K562 (cell line): ENCODE results near the gene DNMT3A. TPM values are rescaled to one million over a fixed set of nuclear protein-coding genes. Genes with fewer than 3 reads are reported as not detected.

Experiments
- BMI1 ChIP-seq: fragments of 150-350 bp; IDR thresholded peaks from 2 replicates; pipeline ENCODE4 v1.6.1; 2014; ENCODE audit warnings: low read length
- CBX1 ChIP-seq: sonication (generic); IDR thresholded peaks from 2 replicates; pipeline ENCODE4 v1.6.1; 2016; ENCODE audit warnings: antibody characterized with exemption, low read depth, mild to moderate bottlenecking
- CBX3 ChIP-seq, 2 experiments: IDR thresholded peaks; 1 replicate in 1 of 2; 2 replicates in 1 of 2; pipeline ENCODE4 v1.6.1; 2012; ENCODE audit warnings: inconsistent platforms in 2 of 2, low read length in 2 of 2, borderline replicate concordance in 1 of 2, control low read depth in 1 of 2
- CC2D1A ChIP-seq: fragments of 450-650 bp; IDR thresholded peaks from 2 replicates; pipeline ENCODE4 v1.6.1; 2017; ENCODE audit warnings: mild to moderate bottlenecking
- CTBP1 ChIP-seq: fragments of 450-650 bp; IDR thresholded peaks from 2 replicates; pipeline ENCODE4 v1.6.1; 2016; ENCODE audit warnings: borderline replicate concordance
- ELF4 ChIP-seq: fragments of 450-650 bp; formaldehyde crosslinking; IDR thresholded peaks from 2 replicates; pipeline ENCODE4 v1.4.0; 2022; ENCODE audit warnings: missing genetic modification characterization
- GATAD2B ChIP-seq: fragments of 450-650 bp; IDR thresholded peaks from 2 replicates; pipeline ENCODE4 v1.6.1; 2017; ENCODE audit warnings: mild to moderate bottlenecking, borderline replicate concordance
- KLF6 ChIP-seq: fragments of 250-450 bp; sonication (Bioruptor Pico); IDR thresholded peaks from 2 replicates; pipeline ENCODE4 v1.4.0; 2020; ENCODE audit warnings: mild to moderate bottlenecking, moderate library complexity, borderline replicate concordance
- MAZ ChIP-seq, 2 experiments: fragments of 450-650 bp in 1 of 2; sonication (generic) in 1 of 2; formaldehyde crosslinking; IDR thresholded peaks in 1 of 2; conservative IDR thresholded peaks in 1 of 2; 2 replicates each; pipeline versions ENCODE4 v1.4.0 to v1.5.0; 2020; ENCODE audit warnings: mild to moderate bottlenecking in 1 of 2, missing genetic modification reagents in 1 of 2
- MYC ChIP-seq, 2 experiments: fragments of 250-450 bp in 1 of 2; sonication (Bioruptor Pico) in 1 of 2; IDR thresholded peaks; 2 replicates each; pipeline versions ENCODE4 v1.5.1 to v1.6.1; 2012 to 2021; ENCODE audit warnings: low read depth in 2 of 2, borderline replicate concordance in 1 of 2, improper control_type of control experiment in 1 of 2, low read length in 1 of 2, mild to moderate bottlenecking in 1 of 2, moderate library complexity in 1 of 2
- NFIC ChIP-seq: fragments of 450-650 bp; IDR thresholded peaks from 2 replicates; pipeline ENCODE4 v1.6.1; 2017; ENCODE audit warnings: mild to moderate bottlenecking, inconsistent platforms
- NONO ChIP-seq, 2 experiments: fragments of 200-400 bp in 1 of 2; fragments of 450-650 bp in 1 of 2; formaldehyde crosslinking in 1 of 2; IDR thresholded peaks; 2 replicates each; pipeline ENCODE4 v1.6.1; 2017; ENCODE audit warnings: low read depth in 2 of 2, mild to moderate bottlenecking in 2 of 2, moderate library complexity in 2 of 2, low read length in 1 of 2
- NRF1 ChIP-seq, 2 experiments: fragments of 450-650 bp; IDR thresholded peaks in 1 of 2; conservative IDR thresholded peaks in 1 of 2; 2 replicates each; pipeline ENCODE4 v1.6.1; 2014; ENCODE audit warnings: mild to moderate bottlenecking in 2 of 2
- POLR2AphosphoS2 ChIP-seq: IDR thresholded peaks from 2 replicates; pipeline ENCODE4 v1.6.1; 2012; ENCODE audit warnings: low read length, improper control_type of control experiment
- RB1 ChIP-seq: fragments of 450-650 bp; IDR thresholded peaks from 2 replicates; pipeline ENCODE4 v1.6.1; 2017; ENCODE audit warnings: low read depth, mild to moderate bottlenecking
- RFX1 ChIP-seq: fragments of 450-650 bp; IDR thresholded peaks from 2 replicates; pipeline ENCODE4 v1.6.1; 2016; ENCODE audit warnings: mild to moderate bottlenecking, moderate library complexity
- RFX7 ChIP-seq: fragments of 250-450 bp; sonication (Bioruptor Pico); IDR thresholded peaks from 2 replicates; pipeline ENCODE4 v1.5.1; 2021; ENCODE audit warnings: mild to moderate bottlenecking
- RNF2 ChIP-seq: sonication (generic); IDR thresholded peaks from 2 replicates; pipeline ENCODE4 v1.6.1; 2016
- XRCC3 ChIP-seq: fragments of 450-650 bp; IDR thresholded peaks from 2 replicates; pipeline ENCODE4 v1.6.1; 2017; ENCODE audit warnings: mild to moderate bottlenecking, moderate library complexity
- ZNF3 ChIP-seq: fragments of 250-450 bp; sonication (Bioruptor Pico); IDR thresholded peaks from 2 replicates; pipeline ENCODE4 v1.5.0; 2021; ENCODE audit warnings: mild to moderate bottlenecking, moderate library complexity
- ZNF384 ChIP-seq: IDR thresholded peaks from 2 replicates; pipeline ENCODE4 v1.6.1; 2012; ENCODE audit warnings: low read depth, low read length, improper control_type of control experiment
- ZNF778 ChIP-seq: fragments of 450-650 bp; formaldehyde crosslinking; IDR thresholded peaks from 2 replicates; pipeline ENCODE4 v1.4.0; 2020; ENCODE audit warnings: mild to moderate bottlenecking, moderate library complexity
- polyA plus RNA-seq, 8 experiments: library from polyadenylated mRNA; depleted of rRNA in 4 of 8; stranded (reverse) in 5 of 8; unstranded in 3 of 8; fragments of >200 nt; fragmentation: Nextera tagmentation in 2 of 8; fragmentation: Illumina TruSeq in 1 of 8; extraction: Ambion mirVana in 2 of 8; extraction: Trizol in 1 of 8; gene quantifications; 2 replicates each; pipeline versions ENCODE4 v1.2.1 to v1.2.3, GENCODE V29; 2011 to 2014; ENCODE audit warnings: inconsistent platforms in 1 of 8, missing spikeins in 1 of 8
- total RNA-seq, 7 experiments: library from RNA; depleted of rRNA in 6 of 7; stranded (reverse); fragments of >200 nt in 6 of 7; fragmentation: Illumina TruSeq in 2 of 7; extraction: Trizol in 2 of 7; gene quantifications; 2 replicates each; pipeline versions ENCODE4 v1.2.1 to v1.2.3, GENCODE V29; 2011 to 2021; ENCODE audit warnings: low replicate concordance in 1 of 7
- TF ChIP-seq, protein P1 (sequence below): sonication (generic); IDR thresholded peaks from 2 replicates; pipeline ENCODE4 v1.6.1; 2016
- TF ChIP-seq, protein P2 (sequence below): fragments of 200-800 bp; sonication (Bioruptor generic); IDR thresholded peaks from 2 replicates; pipeline ENCODE4 v1.6.1; 2017; ENCODE audit warnings: missing genetic modification characterization, missing compliant biosample characterization
- TF ChIP-seq, protein P3 (sequence below), 2 experiments: fragments of 450-650 bp; IDR thresholded peaks; 2 replicates each; pipeline ENCODE4 v1.6.1; 2016

The DNMT3A gene
- total and polyA plus RNA-seq, 9 of the 15 experiments (the other 6 are each of a cell fraction or from before 2014, with no cell fraction given): 3.0 to 16.0 (median 6.1) TPM

DNA sequence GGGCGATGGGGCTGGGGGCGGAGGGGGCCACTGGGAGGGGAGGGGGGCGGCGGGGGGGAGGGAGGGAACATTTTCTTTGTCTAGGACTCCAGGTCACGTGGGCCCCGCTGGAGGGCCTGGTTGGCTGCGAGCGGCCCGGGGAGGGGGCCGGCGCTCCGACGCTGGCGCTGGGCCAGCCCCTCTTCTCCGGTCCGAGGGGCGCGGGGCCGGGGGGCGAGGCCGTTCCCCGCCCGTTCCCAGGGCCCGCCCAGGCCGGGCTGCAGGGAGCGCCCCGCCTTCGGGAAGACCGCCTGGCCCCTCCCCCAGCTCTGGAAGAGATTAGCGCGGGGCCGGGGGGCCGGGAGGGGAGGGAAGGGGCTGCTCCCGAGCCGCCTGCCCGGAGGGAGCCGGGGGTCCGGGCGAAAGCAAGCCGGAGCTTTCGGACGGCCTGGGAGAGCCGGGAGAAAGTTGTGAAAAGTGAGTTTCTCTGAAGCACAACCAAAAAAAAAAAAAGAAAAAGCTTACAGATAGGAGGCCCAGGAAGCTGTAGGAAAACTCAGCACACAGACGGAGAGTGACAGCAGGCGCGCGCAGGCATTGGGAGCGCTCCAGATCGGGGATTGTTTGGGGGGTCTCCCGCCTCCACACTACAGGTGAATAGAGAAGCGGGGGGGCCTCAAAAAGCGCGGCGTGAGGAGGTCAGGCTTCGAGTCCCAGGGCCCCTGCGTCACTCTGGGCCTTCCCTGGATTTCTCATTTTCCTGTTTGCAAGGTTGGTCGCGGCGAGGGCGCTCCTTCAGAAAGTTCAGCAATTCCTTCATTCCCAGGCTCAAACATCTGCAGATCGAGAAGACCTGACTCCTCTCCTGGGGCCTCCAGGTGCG lies 89.2 kb downstream of the DNMT3A start (continued):
- TF ChIP-seq GATAD2B (0 out of 2 replicates have a peak, but pooled peaks have one; percentile 35), RNF2 (no peak), MYC (IDR thresholded peaks at IDR 0.05; ENCODE audit: low read depth, low read length) (no peak), MYC (CRISPR knock-in tag; IDR thresholded peaks at IDR 0.05; ENCODE audit: borderline replicate concordance, low read depth) (no peak), BMI1 (no peak), POLR2AphosphoS2 (no peak), NRF1 (conservative IDR thresholded peaks at IDR 0.05 in 1 of 2, IDR thresholded peaks at IDR 0.05 in 1 of 2) (peak in 1 of 2 experiments; percentile 29; a peak in 1 of 4 replicates), ZNF384 (peak; percentile 44; the same call in 1 of the 2 replicates), XRCC3 (no peak), NFIC (peak; percentile 81), CC2D1A (no peak), CBX1 (no peak), RFX1 (no peak), ELF4 (CRISPR knock-in tag) (no peak), NONO (IDR thresholded peaks at IDR 0.05; ENCODE audit: low read depth in 2 of 2, low read length in 1 of 2) (peak in 1 of 2 experiments; percentile 24; a peak in 1 of 4 replicates), MAZ (CRISPR knock-in tag; conservative IDR thresholded peaks at IDR 0.05 in 1 of 2, IDR thresholded peaks at IDR 0.05 in 1 of 2) (peak in 1 of 2 experiments; percentile 47; a peak in 1 of 4 replicates), RB1 (peak; percentile 69), RFX7 (CRISPR knock-in tag) (no peak), CTBP1 (no peak), KLF6 (CRISPR knock-in tag) (no peak), ZNF778 (CRISPR knock-in tag) (no peak), ZNF3 (CRISPR knock-in tag) (no peak), CBX3 (IDR thresholded peaks at IDR 0.05; ENCODE audit: borderline replicate concordance in 1 of 2, low read length in 2 of 2) (no peak)
- TF ChIP-seq, protein P1, sequence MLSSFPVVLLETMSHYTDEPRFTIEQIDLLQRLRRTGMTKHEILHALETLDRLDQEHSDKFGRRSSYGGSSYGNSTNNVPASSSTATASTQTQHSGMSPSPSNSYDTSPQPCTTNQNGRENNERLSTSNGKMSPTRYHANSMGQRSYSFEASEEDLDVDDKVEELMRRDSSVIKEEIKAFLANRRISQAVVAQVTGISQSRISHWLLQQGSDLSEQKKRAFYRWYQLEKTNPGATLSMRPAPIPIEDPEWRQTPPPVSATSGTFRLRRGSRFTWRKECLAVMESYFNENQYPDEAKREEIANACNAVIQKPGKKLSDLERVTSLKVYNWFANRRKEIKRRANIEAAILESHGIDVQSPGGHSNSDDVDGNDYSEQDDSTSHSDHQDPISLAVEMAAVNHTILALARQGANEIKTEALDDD: no peak
- TF ChIP-seq, protein P2, sequence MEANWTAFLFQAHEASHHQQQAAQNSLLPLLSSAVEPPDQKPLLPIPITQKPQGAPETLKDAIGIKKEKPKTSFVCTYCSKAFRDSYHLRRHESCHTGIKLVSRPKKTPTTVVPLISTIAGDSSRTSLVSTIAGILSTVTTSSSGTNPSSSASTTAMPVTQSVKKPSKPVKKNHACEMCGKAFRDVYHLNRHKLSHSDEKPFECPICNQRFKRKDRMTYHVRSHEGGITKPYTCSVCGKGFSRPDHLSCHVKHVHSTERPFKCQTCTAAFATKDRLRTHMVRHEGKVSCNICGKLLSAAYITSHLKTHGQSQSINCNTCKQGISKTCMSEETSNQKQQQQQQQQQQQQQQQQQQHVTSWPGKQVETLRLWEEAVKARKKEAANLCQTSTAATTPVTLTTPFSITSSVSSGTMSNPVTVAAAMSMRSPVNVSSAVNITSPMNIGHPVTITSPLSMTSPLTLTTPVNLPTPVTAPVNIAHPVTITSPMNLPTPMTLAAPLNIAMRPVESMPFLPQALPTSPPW (CRISPR knock-in tag): peak; percentile 78
- TF ChIP-seq, protein P3, sequence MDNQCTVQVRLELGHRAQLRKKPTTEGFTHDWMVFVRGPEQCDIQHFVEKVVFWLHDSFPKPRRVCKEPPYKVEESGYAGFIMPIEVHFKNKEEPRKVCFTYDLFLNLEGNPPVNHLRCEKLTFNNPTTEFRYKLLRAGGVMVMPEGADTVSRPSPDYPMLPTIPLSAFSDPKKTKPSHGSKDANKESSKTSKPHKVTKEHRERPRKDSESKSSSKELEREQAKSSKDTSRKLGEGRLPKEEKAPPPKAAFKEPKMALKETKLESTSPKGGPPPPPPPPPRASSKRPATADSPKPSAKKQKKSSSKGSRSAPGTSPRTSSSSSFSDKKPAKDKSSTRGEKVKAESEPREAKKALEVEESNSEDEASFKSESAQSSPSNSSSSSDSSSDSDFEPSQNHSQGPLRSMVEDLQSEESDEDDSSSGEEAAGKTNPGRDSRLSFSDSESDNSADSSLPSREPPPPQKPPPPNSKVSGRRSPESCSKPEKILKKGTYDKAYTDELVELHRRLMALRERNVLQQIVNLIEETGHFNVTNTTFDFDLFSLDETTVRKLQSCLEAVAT (IDR thresholded peaks at IDR 0.05): no peak
